Activated T-cell treated with anti-CD3 and anti-CD28 coated beads, Interleukin-2, amount 50 U/mL, for 24 hours (primary cell): ENCODE measurements around the gene MGLL.

ENCODE experiments used
- DNase-seq: peaks from one replicate; pipeline ENCODE4 v3.0.0-alpha.2; 2020
- H3K27ac Mint-ChIP-seq: 2 replicates; pipeline ENCODE4 v1.8.0; 2020; ENCODE audit warnings: mild to moderate bottlenecking, mixed read lengths
- H3K27me3 Mint-ChIP-seq: 2 replicates; pipeline ENCODE4 v1.8.0; 2020; ENCODE audit warnings: mixed read lengths
- H3K36me3 Mint-ChIP-seq: 2 replicates; pipeline ENCODE4 v1.8.0; 2020; ENCODE audit warnings: low read depth, mixed read lengths
- H3K4me1 Mint-ChIP-seq: 2 replicates; pipeline ENCODE4 v1.8.0; 2020; ENCODE audit warnings: low read depth, mixed read lengths
- H3K4me3 Mint-ChIP-seq: 2 replicates; pipeline ENCODE4 v1.8.0; 2020; ENCODE audit warnings: mild to moderate bottlenecking, moderate library complexity, mixed read lengths
- H3K9me3 Mint-ChIP-seq: 2 replicates; pipeline ENCODE4 v1.8.0; 2020; ENCODE audit warnings: mixed read lengths

Gene MGLL

DNA sequence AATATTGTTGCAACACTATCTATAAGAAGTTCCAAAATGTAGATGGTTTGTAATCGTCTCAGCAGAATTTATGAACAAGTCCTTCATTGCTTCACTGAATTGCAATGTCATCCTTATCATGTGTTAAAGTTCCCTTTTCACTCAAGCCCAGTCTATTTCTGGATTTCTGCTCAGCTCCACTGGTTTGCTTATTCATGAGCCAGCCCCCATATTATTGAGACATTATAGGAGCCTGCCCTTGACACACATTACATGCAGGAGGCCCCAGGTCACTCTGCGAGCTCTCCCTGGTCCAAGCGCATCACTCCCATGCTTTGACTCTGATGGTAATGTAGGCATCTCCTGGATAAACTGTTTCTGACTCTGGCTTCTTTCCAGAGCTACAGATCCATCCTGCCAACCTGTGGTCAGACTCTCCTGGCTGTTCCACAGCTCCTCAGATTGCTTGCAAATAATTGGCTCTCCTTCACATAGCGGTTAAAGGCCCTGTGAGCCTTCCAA, 92.7 kb downstream of the MGLL start:
- Mint-ChIP-seq H3K27ac (no peak overlapping the region), H3K9me3 (no peaks in the 10 kb centered on the region), H3K36me3 (no peaks in the 10 kb centered on the region)

DNA sequence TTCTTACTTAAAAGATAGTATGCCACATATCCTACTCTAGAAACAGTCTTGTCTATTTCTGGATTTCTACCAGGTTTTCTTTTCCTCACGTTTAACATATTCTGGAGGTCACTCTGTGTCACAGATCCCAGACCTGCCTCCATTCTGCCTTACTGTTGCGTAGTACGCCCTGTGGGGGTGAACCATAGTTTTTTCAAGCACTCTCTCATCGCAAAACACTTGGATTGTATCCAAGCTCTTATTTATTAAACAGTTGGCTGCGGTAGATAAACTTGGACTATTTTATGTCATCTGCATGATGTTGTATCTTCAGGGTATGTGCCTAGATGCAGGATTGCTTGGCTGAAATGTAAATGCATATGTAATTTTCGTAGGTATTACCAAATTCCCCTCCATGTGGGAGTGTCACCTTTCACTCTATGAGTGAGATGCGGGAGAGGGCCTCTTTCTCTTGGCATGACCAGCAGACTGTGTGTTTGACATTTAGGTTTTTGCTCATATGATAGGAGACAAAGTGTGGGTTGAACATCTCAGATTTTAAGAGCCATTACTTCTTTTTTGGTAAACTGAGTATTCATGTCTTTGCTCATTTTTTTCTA, 93.8 kb downstream of the MGLL start:
- no peak for DNase-seq
- Mint-ChIP-seq H3K4me1 (no peaks in the 10 kb centered on the region), H3K9me3 (no peaks in the 10 kb centered on the region), H3K4me3 (no peak overlapping the region), H3K27ac (no peak overlapping the region), H3K27me3 (peaks cover 10% of the 10 kb centered on the region), H3K36me3 (no peaks in the 10 kb centered on the region)

More for the DNA sequence above, 92.7 kb downstream of the MGLL start:
- Mint-ChIP-seq H3K27me3 (peaks cover 17% of the 10 kb centered on the region), H3K4me3 (no peak overlapping the region), H3K4me1 (no peaks in the 10 kb centered on the region)
- DNase-seq: no peak

DNA sequence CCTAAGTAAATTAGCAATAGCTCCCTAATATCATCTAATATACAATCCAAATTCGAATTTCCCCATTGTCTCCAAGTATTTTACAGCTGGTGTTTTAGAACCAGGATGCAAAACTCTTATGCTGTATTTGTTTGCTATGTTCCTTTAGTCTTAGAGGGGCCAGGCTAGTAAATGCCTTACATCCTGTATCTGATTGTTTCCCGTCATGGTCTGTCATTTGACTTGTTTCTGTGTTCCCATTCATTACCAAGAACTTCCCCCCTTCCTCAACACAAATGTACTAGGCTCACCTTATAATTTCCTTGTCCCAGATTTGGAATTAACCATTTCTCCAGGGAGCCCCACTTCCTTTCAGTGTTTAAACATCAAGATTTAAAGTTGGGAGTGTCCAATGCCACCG, 95.4 kb downstream of the MGLL start:
- H3K36me3 Mint-ChIP-seq: no peaks in the 10 kb centered on the region
- no peaks in the 10 kb centered on the region for H3K4me1 Mint-ChIP-seq
- H3K4me3 Mint-ChIP-seq: no peak overlapping the region
- DNase-seq: no peak
- H3K27me3 Mint-ChIP-seq: peaks cover 5% of the 10 kb centered on the region
- no peak overlapping the region for H3K27ac Mint-ChIP-seq
- H3K9me3 Mint-ChIP-seq: no peaks in the 10 kb centered on the region

DNA sequence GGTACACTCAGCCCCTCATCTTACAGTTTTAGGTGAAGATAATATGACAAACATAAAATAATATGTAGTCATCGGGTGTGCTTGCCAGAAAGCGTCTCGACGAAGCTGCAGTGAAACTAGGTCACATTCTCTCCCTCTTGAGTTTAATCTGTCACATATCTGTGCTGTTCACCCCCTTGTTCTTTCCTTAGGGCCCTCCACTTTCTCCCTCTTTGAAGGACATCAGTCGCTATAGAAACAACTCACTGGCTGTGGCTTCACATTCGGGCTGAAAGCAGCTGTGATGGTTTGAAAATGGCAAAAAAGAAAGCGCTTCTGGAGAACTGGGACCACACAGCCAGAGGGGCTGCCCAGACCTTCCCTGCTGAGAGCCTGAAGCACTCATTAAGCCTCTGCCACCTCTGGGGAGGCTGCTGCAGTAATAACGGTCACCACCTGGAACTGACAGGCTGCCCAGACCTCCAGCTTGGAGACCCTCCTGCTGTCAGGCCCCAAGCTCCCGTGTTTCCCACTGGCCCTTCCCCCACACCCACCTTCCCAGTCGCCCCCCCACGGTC, 99.2 kb downstream of the MGLL start:
- H3K9me3 Mint-ChIP-seq: no peaks in the 10 kb centered on the region
- no peaks in the 10 kb centered on the region for H3K4me1 Mint-ChIP-seq
- H3K27me3 Mint-ChIP-seq: no peaks in the 10 kb centered on the region

DNA sequence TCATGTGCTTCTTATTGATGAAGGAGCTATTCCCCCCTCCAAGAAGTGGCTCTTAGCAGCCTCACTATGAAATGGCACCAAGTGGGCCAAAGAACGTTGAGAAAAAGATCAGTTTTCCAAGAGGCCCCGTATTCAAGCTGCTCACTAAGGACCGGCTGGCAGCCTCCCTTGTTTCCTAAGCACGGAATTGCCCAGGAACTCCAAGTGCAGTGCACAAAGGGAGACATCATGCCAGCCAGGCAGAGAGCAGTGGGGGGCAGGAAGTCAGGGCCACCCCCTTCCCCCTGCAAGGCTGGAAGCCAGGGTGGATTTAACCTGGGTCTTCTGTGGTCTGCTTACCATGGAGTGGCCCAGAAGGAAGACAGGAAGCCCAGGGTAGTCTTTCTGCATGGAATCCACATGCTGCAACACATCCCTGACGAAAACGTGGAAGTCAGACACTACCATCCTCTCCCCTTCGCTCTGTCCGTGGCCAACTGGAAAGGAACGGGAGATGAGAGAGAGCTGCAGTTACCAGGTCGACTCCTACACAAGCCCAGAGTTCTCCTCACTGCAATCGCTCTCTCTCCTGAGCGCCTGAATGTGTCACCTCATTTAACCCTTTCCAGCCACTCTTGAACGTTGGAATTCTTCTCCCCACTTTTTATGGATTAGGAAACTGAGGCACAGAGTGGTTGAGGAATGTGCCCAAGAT, 100.1 kb downstream of the MGLL start:
- Mint-ChIP-seq H3K4me1 (no peaks in the 10 kb centered on the region), H3K36me3 (no peaks in the 10 kb centered on the region)
- no peak for DNase-seq

More for the DNA sequence above, 99.2 kb downstream of the MGLL start:
- no peak overlapping the region for H3K27ac Mint-ChIP-seq
- no peak overlapping the region for H3K4me3 Mint-ChIP-seq
- no peak for DNase-seq
- no peaks in the 10 kb centered on the region for H3K36me3 Mint-ChIP-seq

DNA sequence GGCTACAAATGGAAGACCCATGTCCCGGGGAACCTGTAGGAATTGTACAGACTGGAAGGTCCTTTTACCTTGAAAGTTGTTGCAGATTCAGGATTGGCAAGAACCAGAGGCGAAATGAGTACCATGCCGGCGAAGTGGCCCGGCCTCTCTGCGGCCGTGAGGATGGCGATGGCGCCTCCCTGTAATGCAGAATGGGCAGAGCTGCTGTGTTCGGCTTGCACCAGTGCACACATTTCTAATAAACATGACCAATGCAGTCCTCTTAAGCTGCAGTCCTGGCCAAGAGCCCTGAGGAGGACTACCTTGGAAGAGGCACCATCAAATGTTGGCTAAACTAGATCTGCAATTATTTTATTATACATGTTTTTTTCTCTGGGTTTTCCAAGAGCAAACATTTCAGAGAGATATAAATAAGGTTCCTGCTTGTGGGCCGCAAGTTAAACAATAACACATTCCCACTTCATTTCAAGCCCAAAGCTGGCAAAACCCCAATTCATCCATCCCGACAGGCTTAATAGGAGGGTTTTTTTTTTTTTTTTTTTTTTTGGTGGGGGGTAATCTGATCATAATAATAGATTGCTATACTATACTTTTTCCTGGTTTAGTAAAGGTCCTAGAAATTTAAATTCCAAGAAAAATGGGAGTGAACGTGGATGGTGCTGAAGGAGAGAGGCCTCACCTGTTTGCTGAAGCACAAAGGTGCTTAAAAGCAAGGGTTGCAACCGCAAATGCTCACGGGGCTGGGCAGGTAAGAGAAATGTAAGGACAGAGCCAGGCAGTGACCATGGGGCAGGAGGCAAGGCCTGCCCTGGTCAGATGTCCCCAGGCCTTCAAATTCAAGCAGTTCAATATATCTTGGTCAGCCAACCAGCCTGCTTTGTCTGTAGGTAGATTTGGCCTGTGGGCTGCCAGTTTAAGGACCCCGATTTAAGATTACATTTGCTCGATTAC, 101.1 kb downstream of the MGLL start:
- DNase-seq: no peak
- H3K9me3 Mint-ChIP-seq: no peaks in the 10 kb centered on the region
- H3K27ac Mint-ChIP-seq: no peak overlapping the region
- H3K4me1 Mint-ChIP-seq: no peaks in the 10 kb centered on the region
- H3K27me3 Mint-ChIP-seq: no peaks in the 10 kb centered on the region
- no peaks in the 10 kb centered on the region for H3K36me3 Mint-ChIP-seq
- no peak overlapping the region for H3K4me3 Mint-ChIP-seq

More for the DNA sequence above, 100.1 kb downstream of the MGLL start:
- no peaks in the 10 kb centered on the region for H3K9me3 Mint-ChIP-seq
- no peak overlapping the region for H3K27ac Mint-ChIP-seq
- no peaks in the 10 kb centered on the region for H3K27me3 Mint-ChIP-seq
- no peak overlapping the region for H3K4me3 Mint-ChIP-seq

DNA sequence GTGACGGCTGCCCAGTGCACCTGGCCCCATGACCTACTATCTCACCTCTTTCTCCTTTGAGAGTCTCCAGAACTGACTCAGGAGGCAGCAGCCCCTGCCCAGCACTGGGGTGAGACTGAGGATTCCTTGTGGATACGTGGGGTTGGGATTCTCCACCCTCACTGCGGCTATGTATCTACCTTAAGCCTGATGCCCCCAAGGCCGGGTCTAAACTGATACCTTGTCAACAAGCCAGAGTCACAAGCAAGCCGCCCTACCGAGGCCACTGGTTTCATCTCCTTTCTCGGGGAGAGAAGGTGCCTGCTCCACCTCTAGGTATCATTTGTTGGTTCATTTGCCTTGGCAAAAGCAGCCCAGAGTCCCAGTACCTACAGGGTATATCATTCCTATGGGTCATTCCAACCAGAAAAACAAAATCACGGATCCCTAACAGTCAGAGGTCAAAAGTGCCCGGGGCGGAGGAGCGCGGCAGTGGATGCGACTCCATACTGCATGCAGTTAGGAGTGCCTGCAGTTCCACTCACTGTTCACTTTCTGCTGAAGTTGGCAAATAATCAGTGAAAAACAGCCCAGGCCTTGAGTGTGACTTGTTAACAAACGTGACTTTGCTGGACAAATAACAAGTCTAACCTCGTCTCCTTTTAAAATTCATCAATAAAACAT, 102.0 kb downstream of the MGLL start:
- DNase-seq: no peak
- no peak overlapping the region for H3K27ac Mint-ChIP-seq
- H3K4me1 Mint-ChIP-seq: no peaks in the 10 kb centered on the region
- no peaks in the 10 kb centered on the region for H3K9me3 Mint-ChIP-seq
- peaks cover 3% of the 10 kb centered on the region for H3K27me3 Mint-ChIP-seq
- H3K4me3 Mint-ChIP-seq: no peak overlapping the region
- H3K36me3 Mint-ChIP-seq: no peaks in the 10 kb centered on the region

DNA sequence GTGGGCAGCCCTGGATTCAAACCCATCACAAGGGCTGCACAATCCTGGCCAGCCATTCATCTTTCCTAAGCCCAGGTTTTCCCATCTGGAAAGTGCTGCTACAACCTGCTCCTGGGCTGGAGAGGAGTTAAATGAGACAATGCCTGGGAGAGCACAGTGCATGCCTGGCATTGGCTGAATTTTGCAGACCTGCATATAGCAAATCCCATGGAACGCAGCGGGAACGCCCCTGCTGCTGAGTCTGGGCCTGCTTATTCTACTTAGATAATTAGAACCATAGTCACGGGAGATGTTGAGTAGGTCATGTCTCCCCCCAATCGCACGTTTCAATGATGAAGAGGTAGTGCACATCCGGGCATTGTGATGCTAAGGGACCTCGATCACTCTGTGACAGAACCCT, 102.9 kb downstream of the MGLL start:
- no peak overlapping the region for H3K4me3 Mint-ChIP-seq
- H3K27me3 Mint-ChIP-seq: peaks cover 3% of the 10 kb centered on the region
- H3K27ac Mint-ChIP-seq: no peak overlapping the region
- DNase-seq: no peak
- no peaks in the 10 kb centered on the region for H3K36me3 Mint-ChIP-seq
- no peaks in the 10 kb centered on the region for H3K4me1 Mint-ChIP-seq
- no peaks in the 10 kb centered on the region for H3K9me3 Mint-ChIP-seq

DNA sequence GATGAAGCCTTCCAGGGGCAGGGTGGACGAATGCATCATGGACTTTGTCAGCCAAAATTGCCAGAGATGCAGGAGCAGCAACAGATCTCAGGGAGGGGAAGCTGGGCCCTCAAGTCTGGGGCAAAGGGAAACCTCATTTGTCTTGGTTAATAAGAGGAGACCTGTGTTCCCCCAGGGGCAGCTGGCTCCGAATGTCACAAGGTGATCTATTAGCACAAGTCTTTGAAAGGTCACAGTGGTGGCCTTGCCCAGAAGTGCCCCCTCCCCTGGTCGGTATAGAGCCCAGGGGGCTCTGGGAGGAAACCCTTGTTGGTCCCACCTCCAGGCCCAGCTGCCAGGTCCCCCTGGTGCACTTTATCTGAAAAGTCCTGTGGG, 103.4 kb downstream of the MGLL start:
- Mint-ChIP-seq H3K4me1 (no peaks in the 10 kb centered on the region), H3K4me3 (no peak overlapping the region), H3K27ac (no peak overlapping the region), H3K36me3 (no peaks in the 10 kb centered on the region), H3K9me3 (no peaks in the 10 kb centered on the region), H3K27me3 (peaks cover 3% of the 10 kb centered on the region)
- DNase-seq: no peak

DNA sequence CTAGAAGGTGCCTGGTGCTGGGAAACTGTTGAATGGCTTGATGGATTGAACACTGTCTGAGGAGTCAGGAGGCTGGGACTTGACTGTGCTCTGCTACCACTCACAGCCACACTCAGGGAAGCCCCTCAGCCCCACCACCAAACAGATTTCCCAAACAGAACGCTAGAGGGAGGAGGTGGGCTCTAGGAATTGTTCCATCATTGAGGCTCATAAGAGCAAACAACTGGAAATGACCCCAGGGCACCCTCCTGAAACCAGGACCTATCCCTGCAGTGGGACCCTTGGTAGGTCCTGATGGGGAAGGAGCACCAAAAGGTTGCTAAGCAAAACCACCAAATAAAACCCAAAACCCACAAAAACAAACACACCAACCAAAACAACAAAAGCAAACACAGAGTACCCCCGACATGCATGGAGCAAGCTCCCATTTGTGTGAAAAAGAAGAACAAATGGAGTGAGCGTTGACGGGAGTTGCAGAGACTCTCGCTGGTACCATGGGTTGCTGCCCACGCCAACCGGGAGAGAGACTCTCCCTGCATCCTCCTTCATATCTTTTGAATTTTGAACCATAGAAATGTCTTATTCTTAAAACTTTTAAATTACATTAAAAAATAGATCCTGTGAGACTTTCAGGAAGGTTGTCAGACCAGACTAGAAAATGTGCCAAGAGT, 103.9 kb downstream of the MGLL start:
- Mint-ChIP-seq H3K36me3 (no peaks in the 10 kb centered on the region), H3K27ac (no peak overlapping the region), H3K4me3 (no peak overlapping the region), H3K27me3 (peaks cover 3% of the 10 kb centered on the region), H3K4me1 (no peaks in the 10 kb centered on the region), H3K9me3 (no peaks in the 10 kb centered on the region)
- no peak for DNase-seq

DNA sequence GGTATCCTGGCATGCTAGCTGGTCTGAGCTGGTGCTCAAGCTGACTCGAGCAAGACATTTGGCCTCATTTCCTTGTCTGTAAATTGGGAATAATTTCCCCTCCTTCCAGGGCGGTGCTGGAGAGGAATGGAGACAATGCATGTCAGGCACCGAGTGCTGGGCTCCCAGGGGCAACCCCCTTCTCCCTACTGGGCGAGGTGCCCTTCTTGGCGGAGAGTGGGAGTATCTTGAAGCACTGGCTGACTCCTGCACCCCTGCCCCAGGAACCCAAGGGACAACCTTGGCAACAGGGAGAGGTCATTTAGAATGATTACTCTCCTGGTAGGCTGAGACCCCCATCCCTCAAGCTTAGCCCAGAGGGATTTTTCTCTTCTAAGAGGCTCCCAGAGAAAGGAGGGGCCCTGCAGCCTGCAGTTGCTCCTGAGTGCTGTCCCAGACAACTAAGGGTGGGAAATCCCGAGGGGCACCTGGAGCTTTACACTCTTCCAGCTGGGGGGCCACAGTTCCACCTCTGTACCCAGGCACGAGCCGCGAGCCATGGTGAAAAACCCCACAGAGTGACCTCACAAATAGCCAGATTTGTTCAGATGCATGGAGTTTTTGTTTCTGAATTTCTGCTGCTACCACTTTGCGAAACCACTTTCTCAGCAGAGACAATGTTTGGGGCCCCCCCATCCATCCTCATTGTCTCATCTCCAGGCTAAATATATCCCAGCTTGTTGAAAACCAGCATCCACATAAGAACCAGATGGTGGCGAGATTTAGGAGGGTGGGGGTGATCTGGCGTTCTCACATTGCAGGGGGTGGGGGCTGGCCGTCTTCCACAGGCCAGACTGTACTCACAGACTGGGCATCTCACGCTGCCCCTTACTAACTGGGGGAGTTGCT, 104.7 kb downstream of the MGLL start:
- no peak for DNase-seq
- Mint-ChIP-seq H3K9me3 (no peaks in the 10 kb centered on the region), H3K4me3 (no peak overlapping the region), H3K36me3 (no peaks in the 10 kb centered on the region), H3K4me1 (no peaks in the 10 kb centered on the region), H3K27me3 (peaks cover 3% of the 10 kb centered on the region), H3K27ac (no peak overlapping the region)

DNA sequence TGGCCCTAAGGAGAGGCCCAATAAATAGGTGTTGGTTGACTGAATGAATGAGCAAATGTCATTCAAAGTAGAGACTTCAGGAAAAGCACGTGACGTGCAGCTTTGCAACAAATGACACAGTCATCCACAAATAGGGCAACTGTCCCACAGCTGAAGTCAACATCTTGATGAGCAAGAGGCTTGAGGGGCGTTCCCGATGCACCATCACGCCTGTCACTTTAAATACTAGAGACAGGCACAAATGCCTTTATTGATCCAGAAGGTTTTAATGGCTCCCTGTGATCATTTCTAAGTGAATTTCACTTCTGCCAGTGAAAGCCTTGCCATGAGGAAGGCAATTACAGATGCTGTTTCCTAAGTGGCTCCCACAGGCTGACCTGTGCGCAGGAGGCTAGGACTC, 105.9 kb downstream of the MGLL start:
- peaks cover 3% of the 10 kb centered on the region for H3K27me3 Mint-ChIP-seq
- no peak for DNase-seq
- H3K36me3 Mint-ChIP-seq: no peaks in the 10 kb centered on the region
- no peak overlapping the region for H3K27ac Mint-ChIP-seq
- no peaks in the 10 kb centered on the region for H3K4me1 Mint-ChIP-seq
- H3K9me3 Mint-ChIP-seq: no peaks in the 10 kb centered on the region
- no peak overlapping the region for H3K4me3 Mint-ChIP-seq

DNA sequence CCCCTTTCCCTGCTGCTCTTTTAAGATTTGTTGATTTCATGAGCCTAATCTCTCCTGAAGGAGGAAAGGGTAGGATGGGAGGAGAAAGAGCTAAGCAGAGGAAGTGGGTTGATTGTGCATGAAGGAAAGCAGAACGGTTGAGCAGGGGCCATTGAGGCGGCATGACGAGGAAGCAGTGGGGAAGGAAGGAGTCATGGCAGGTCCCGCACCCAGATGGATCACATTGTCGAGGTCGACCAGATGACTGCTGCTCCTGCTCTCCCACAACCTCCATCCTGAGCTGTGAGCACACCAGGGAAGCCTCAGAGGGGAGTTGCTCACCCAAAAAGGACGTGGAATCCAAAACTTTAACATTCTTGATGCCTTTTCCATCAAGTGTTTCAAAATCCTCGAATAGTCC, 106.8 kb downstream of the MGLL start:
- H3K9me3 Mint-ChIP-seq: no peaks in the 10 kb centered on the region
- H3K36me3 Mint-ChIP-seq: no peaks in the 10 kb centered on the region
- H3K27me3 Mint-ChIP-seq: peaks cover 3% of the 10 kb centered on the region
- no peak overlapping the region for H3K4me3 Mint-ChIP-seq
- no peaks in the 10 kb centered on the region for H3K4me1 Mint-ChIP-seq
- H3K27ac Mint-ChIP-seq: no peak overlapping the region
- DNase-seq: no peak
